Mesenchymal stem cell (in vitro differentiated cells and primary cell): Measurements from ENCODE around the gene LRFN4.

Source experiments
- DNase-seq: peaks from one replicate; pipeline ENCODE4 v3.0.0-alpha.2; 2013
- H2AFZ ChIP-seq: one replicate; pipeline ENCODE4 v1.6.1; 2013; ENCODE audit warnings: low read depth, mild to moderate bottlenecking, control low read depth, inconsistent platforms, low read length, moderate library complexity
- H2AK5ac ChIP-seq: 2 replicates; pipeline ENCODE4 v1.6.1; 2013; ENCODE audit warnings: low read length, moderate library complexity, mild to moderate bottlenecking, inconsistent platforms; ENCODE audit not compliant: severe bottlenecking
- H2BK120ac ChIP-seq: one replicate; pipeline ENCODE4 v1.6.1; 2013; ENCODE audit warnings: low read depth, mild to moderate bottlenecking, inconsistent platforms, low read length, moderate library complexity
- H2BK12ac ChIP-seq, 2 experiments: one replicate each; pipeline ENCODE4 v1.6.1; 2013; ENCODE audit warnings: inconsistent platforms in 2 of 2, low read length in 2 of 2, mild to moderate bottlenecking in 2 of 2, moderate library complexity in 2 of 2, control low read depth in 1 of 2
- H2BK15ac ChIP-seq: one replicate; pipeline ENCODE4 v1.6.1; 2013; ENCODE audit warnings: mild to moderate bottlenecking, low read depth, inconsistent platforms; ENCODE audit not compliant: poor library complexity, severe bottlenecking
- H2BK5ac ChIP-seq: 2 replicates; pipeline ENCODE4 v1.6.1; 2013; ENCODE audit warnings: low read depth, mild to moderate bottlenecking, low read length, control low read depth, inconsistent platforms; ENCODE audit not compliant: poor library complexity, severe bottlenecking
- H3K14ac ChIP-seq, 2 experiments: one replicate each; pipeline ENCODE4 v1.6.1; 2013; ENCODE audit warnings: inconsistent platforms in 2 of 2, low read length in 2 of 2, control low read depth in 1 of 2, mild to moderate bottlenecking in 1 of 2, moderate library complexity in 1 of 2
- H3K18ac ChIP-seq, 2 experiments: one replicate each; pipeline ENCODE4 v1.6.1; 2013; ENCODE audit warnings: inconsistent platforms in 2 of 2, low read length in 2 of 2, control low read depth in 1 of 2, low read depth in 1 of 2, mild to moderate bottlenecking in 1 of 2
- H3K23ac ChIP-seq, 2 experiments: one replicate each; pipeline ENCODE4 v1.6.1; 2013; ENCODE audit warnings: inconsistent platforms in 2 of 2, low read length in 2 of 2, mild to moderate bottlenecking in 2 of 2, moderate library complexity in 2 of 2, control low read depth in 1 of 2
- H3K27ac ChIP-seq: 2 replicates; pipeline ENCODE4 v1.5.1; 2013; ENCODE audit warnings: mild to moderate bottlenecking, moderate library complexity, low read length, control low read depth, inconsistent platforms; ENCODE audit not compliant: poor library complexity, severe bottlenecking
- H3K27me3 ChIP-seq, 2 experiments: 2 replicates each; pipeline versions ENCODE4 v1.6.1 to v1.7.0; 2013; ENCODE audit warnings: low read length in 2 of 2, mild to moderate bottlenecking in 2 of 2, moderate library complexity in 2 of 2, control low read depth in 1 of 2, inconsistent platforms in 1 of 2; ENCODE audit not compliant: control insufficient read depth in 1 of 2, insufficient read depth in 1 of 2
- H3K36me3 ChIP-seq, 2 experiments: 2 replicates each; pipeline versions ENCODE4 v1.6.1 to v1.7.0; 2013; ENCODE audit warnings: low read length in 2 of 2, control low read depth in 1 of 2, inconsistent platforms in 1 of 2, low read depth in 1 of 2, mild to moderate bottlenecking in 1 of 2; ENCODE audit not compliant: insufficient read depth in 2 of 2, control insufficient read depth in 1 of 2
- H3K4ac ChIP-seq, 2 experiments: one replicate each; pipeline ENCODE4 v1.6.1; 2013; ENCODE audit warnings: inconsistent platforms in 2 of 2, low read length in 2 of 2, mild to moderate bottlenecking in 2 of 2, moderate library complexity in 2 of 2, control low read depth in 1 of 2, low read depth in 1 of 2
- H3K4me1 ChIP-seq: 2 replicates; pipeline ENCODE4 v1.6.1; 2013; ENCODE audit warnings: low read depth, low read length, control low read depth; ENCODE audit not compliant: control insufficient read depth, insufficient read depth
- H3K4me2 ChIP-seq: 2 replicates; pipeline ENCODE4 v1.6.1; 2013; ENCODE audit warnings: low read length, mild to moderate bottlenecking, inconsistent platforms; ENCODE audit not compliant: poor library complexity, severe bottlenecking
- H3K4me3 ChIP-seq, 2 experiments: 2 replicates each; pipeline versions ENCODE4 v1.5.1 to v1.7.0; 2013; ENCODE audit warnings: low read length in 2 of 2, mild to moderate bottlenecking in 2 of 2, control low read depth in 1 of 2, low read depth in 1 of 2; ENCODE audit not compliant: insufficient read depth in 1 of 2
- H3K79me1 ChIP-seq: replicated peaks from 2 replicates; pipeline ENCODE4 v1.6.1; 2013; ENCODE audit warnings: mild to moderate bottlenecking, control low read depth, low read length, inconsistent platforms; ENCODE audit not compliant: poor library complexity, severe bottlenecking
- H3K9ac ChIP-seq: 2 replicates; pipeline ENCODE4 v1.7.0; 2013; ENCODE audit warnings: mild to moderate bottlenecking, low read length, moderate library complexity
- H3K9me3 ChIP-seq: 2 replicates; pipeline ENCODE4 v1.7.0; 2013; ENCODE audit warnings: mild to moderate bottlenecking, low read length; ENCODE audit not compliant: control insufficient read depth
- H4K8ac ChIP-seq: one replicate; pipeline ENCODE4 v1.6.1; 2013; ENCODE audit warnings: inconsistent platforms, mild to moderate bottlenecking, low read length, moderate library complexity
- H4K91ac ChIP-seq: one replicate; pipeline ENCODE4 v1.6.1; 2013; ENCODE audit warnings: mild to moderate bottlenecking, low read length, inconsistent platforms
- WGBS: methylation state at CpG from one replicate; pipeline ENCODE4 v1.1.7; 2013; ENCODE audit warnings: mixed read lengths; 5-methylcytosine and 5-hydroxymethylcytosine counted together

The LRFN4 gene

GRCh38 chr11:66864172-66864901, 7.5 kb downstream of the LRFN4 start:
- H3K18ac ChIP-seq = no peak overlapping the region
- H3K14ac ChIP-seq = no peak overlapping the region
- no peak overlapping the region for H3K9ac ChIP-seq
- H2BK15ac ChIP-seq = no peak overlapping the region
- H3K9me3 ChIP-seq = no peaks in the 10 kb centered on the region
- H2AFZ ChIP-seq = no peak overlapping the region
- WGBS = 83% methylated on average over 29 of the region's 35 CpGs
- H4K8ac ChIP-seq = no peak overlapping the region
- H3K36me3 ChIP-seq = peaks cover 6 to 68% of the 10 kb centered on the region in 2 experiments
- H4K91ac ChIP-seq = no peak overlapping the region
- no peak overlapping the region for H3K4ac ChIP-seq
- H3K79me1 ChIP-seq = peaks cover 5% of the 10 kb centered on the region
- H3K23ac ChIP-seq = no peak overlapping the region
- no peak for DNase-seq
- H3K4me3 ChIP-seq = no peak overlapping the region
- no peak overlapping the region for H2BK12ac ChIP-seq
- H3K27me3 ChIP-seq = no peaks in the 10 kb centered on the region
- H2AK5ac ChIP-seq = no peak overlapping the region
- no peak overlapping the region for H3K27ac ChIP-seq
- no peak overlapping the region for H2BK5ac ChIP-seq
- H3K4me2 ChIP-seq = no peak overlapping the region
- H3K4me1 ChIP-seq = peaks cover 8% of the 10 kb centered on the region
- H2BK120ac ChIP-seq = no peak overlapping the region

- DNase-seq = no peak
- H4K91ac ChIP-seq = no peak overlapping the region
- no peak overlapping the region for H3K4me3 ChIP-seq
- WGBS = 92% methylated on average over 22 of the region's 23 CpGs
- no peak overlapping the region for H2BK12ac ChIP-seq
- H3K27ac ChIP-seq = no peak overlapping the region
- H3K9me3 ChIP-seq = no peaks in the 10 kb centered on the region
- H3K23ac ChIP-seq = no peak overlapping the region
- H3K27me3 ChIP-seq = no peaks in the 10 kb centered on the region
- peaks cover 7% of the 10 kb centered on the region for H3K4me1 ChIP-seq
- no peak overlapping the region for H4K8ac ChIP-seq
- H3K36me3 ChIP-seq = peaks cover 14 to 68% of the 10 kb centered on the region in 2 experiments
- no peak overlapping the region for H3K4me2 ChIP-seq
- peaks cover under 1% of the 10 kb centered on the region for H3K79me1 ChIP-seq
- no peak overlapping the region for H2BK15ac ChIP-seq
- H2AK5ac ChIP-seq = no peak overlapping the region
- no peak overlapping the region for H2BK120ac ChIP-seq
- no peak overlapping the region for H3K18ac ChIP-seq
- no peak overlapping the region for H2BK5ac ChIP-seq
- H2AFZ ChIP-seq = no peak overlapping the region
- no peak overlapping the region for H3K9ac ChIP-seq
- H3K4ac ChIP-seq = no peak overlapping the region
- H3K14ac ChIP-seq = no peak overlapping the region
These were observed 8.2 kb downstream of the LRFN4 start for GRCh38 chr11:66864924-66865697.

GRCh38 chr11:66866007-66866406, 9.1 kb downstream of the LRFN4 start:
- Histone ChIP-seq H3K36me3 (peaks cover 18 to 68% of the 10 kb centered on the region in 2 experiments), H3K27me3 (no peaks in the 10 kb centered on the region), H3K4ac (no peak overlapping the region), H3K18ac (no peak overlapping the region), H4K91ac (no peak overlapping the region), H2BK5ac (no peak overlapping the region), H3K9ac (no peak overlapping the region), H3K4me1 (peaks cover 7% of the 10 kb centered on the region), H3K79me1 (no peaks in the 10 kb centered on the region), H2BK12ac (no peak overlapping the region), H3K4me2 (no peak overlapping the region), H3K4me3 (no peak overlapping the region), H2BK120ac (no peak overlapping the region), H3K14ac (no peak overlapping the region), H3K23ac (no peak overlapping the region), H2AK5ac (no peak overlapping the region), H3K27ac (no peak overlapping the region), H4K8ac (no peak overlapping the region), H2BK15ac (no peak overlapping the region), H3K9me3 (no peaks in the 10 kb centered on the region), H2AFZ (no peak overlapping the region)
- WGBS = 95% methylated on average over 23 of the region's 23 CpGs
- DNase-seq = no peak

- Histone ChIP-seq H3K4me1 (peaks cover 7% of the 10 kb centered on the region), H2AFZ (no peak overlapping the region), H3K27ac (no peak overlapping the region), H2BK5ac (no peak overlapping the region), H3K4ac (peak overlapping the region in 1 of 2 experiments; percentile 18), H3K14ac (no peak overlapping the region), H4K91ac (no peak overlapping the region), H3K79me1 (no peaks in the 10 kb centered on the region), H3K9ac (no peak overlapping the region), H2BK12ac (no peak overlapping the region), H2AK5ac (no peak overlapping the region), H3K4me3 (no peak overlapping the region), H3K23ac (no peak overlapping the region), H2BK15ac (no peak overlapping the region), H3K18ac (no peak overlapping the region), H4K8ac (no peak overlapping the region), H3K4me2 (no peak overlapping the region), H3K27me3 (no peaks in the 10 kb centered on the region), H3K9me3 (no peaks in the 10 kb centered on the region), H3K36me3 (peaks cover 18 to 68% of the 10 kb centered on the region in 2 experiments), H2BK120ac (no peak overlapping the region)
- no peak for DNase-seq
- WGBS = 89% methylated on average over 7 of the region's 7 CpGs
These were observed 9.7 kb downstream of the LRFN4 start for GRCh38 chr11:66866511-66866986.
